Lung microvascular endothelial cell (primary cell): ENCODE results near the gene SIRT7. TPM values are rescaled to one million over a fixed set of nuclear protein-coding genes. Genes with fewer than 3 reads are reported as not detected.
"Not testable (repeated sequence)": the region's sequence is repeated elsewhere in the genome, so short reads cannot be mapped to it uniquely, and the experiment has no call there.

Experiments used
- DNase-seq, 2 donors: peaks; one replicate each; pipeline versions ENCODE4 v3.0.0 to v3.0.0-alpha.2; 2010; ENCODE audit warnings: low read depth in 2 of 2
- total RNA-seq: library from RNA; depleted of rRNA; stranded (reverse); fragments of >200 nt; gene quantifications from 2 replicates; pipeline ENCODE4 v1.2.1, GENCODE V29; 2014

SIRT7 gene
- total RNA-seq, 1 donor from 2014 or later, result 13.1 TPM

GRCh38 chr17:81954131-81955057, 36.4 kb upstream of the SIRT7 start:
- DNase-seq, result no peak

GRCh38 chr17:81953443-81953842, 35.5 kb upstream of the SIRT7 start:
- not testable (repeated sequence) for DNase-seq

GRCh38 chr17:81952792-81953228, 34.8 kb upstream of the SIRT7 start:
- DNase-seq, result no peak

DNA sequence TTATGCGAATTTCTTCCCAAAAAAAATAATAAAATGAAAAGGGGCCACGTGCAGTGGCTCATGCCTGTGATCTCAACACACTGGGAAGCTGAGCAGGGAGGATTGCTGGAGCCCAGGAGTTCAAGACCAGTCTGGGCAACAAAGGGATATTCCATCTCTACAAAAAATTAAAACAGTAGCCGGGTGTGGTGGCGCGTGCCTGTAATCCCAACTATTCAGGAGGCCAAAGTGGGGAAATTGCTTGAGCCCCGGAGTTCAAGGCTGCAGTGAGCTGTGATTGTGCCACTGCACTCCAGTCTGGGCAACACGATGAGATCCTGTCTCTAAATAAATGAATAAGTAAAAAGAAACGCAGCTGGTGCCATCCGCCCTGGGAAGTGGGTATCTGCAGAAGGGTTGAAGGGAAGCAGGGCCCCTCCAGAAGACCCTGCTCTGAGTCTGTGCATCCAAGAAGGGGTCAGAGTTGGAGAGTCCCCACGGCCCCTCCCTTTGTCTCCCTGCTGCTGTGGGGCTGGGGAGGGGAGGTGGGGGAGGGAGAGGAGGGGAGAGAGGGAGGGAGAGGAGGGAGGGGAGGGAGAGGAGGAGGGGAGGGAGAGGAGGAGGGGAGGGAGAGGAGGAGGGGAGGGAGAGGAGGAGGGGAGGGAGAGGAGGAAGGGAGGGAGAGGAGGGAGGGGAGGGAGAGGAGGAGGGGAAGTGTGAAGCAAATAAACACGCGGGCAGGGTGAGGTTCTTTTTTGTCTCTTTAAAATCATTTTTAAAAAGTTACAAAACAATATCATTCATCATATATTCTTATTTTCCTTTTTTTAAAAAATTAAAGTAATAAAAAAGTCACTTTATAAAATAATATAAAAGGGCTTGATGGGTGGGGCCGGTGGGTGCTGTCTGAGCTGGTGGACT, 34.1 kb upstream of the SIRT7 start:
- DNase-seq, result no peak

DNA sequence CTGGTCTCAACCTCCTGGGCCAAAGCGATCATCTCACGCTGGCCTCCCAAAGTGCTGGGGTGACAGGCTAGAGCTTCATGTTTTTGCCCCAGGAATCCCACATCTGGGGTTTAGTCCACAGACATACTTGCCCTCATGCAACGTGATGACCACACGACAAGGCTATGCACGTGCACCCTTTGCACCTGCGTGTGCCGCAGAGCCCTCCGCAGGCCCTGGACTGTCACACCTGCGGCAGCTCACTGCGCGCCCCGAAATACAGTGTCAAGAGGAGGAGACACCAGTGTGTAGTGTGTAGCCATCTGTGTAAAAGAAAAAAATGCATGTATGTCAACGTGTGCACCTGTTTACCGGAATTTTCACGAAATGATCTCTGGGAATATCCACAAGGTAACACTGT, 32.5 kb upstream of the SIRT7 start:
- DNase-seq, result no peak

- no peak for DNase-seq
Observed at GRCh38 chr17:81948635-81949378, 30.8 kb upstream of the SIRT7 start.

DNA sequence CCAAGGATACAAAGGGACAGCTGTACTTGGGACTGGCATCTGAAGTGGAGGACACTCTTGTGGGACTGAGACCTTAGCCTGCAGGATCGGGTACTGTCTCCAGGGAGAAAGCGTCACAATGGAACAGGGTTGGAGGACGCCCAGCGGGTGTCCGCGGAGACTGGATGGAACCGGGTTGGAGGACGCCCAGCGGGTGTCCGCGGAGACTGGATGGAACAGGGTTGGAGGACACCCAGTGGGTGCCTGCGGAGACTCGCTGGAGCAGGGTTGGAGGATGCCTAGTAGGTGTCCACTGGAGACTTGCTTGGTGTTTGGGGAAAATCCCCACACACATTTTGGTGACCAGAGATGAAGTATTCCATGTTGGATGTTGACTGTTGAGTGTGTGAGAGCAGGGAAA, 29.2 kb upstream of the SIRT7 start, which contains the start of gene MYADML2:
TSS of gene MYADML2 (minus strand) at position 45 of the 400 bp plus-strand sequence. CDS start 5,492 bp downstream, outside the sequence.
- no peak for DNase-seq

DNA sequence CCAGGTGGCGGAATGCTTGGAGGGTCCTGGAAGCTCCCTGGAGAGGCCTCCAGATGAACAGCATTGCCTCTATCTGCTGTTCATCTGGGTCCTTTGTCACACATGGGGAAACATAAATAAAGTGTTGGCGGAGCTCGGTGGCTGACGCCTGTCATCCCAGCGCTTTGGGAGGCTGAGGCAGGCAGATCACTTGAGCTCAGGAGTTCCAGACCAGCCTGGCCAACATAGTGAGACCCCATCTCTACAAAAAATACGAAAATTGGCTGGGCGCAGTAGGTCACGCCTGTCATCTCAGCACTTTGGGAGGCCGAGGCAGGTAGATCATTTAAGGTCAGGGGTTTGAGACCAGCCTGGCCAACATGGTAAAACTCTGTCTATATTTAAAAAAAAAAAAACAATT, 26.9 kb upstream of the SIRT7 start:
- no peak for DNase-seq

DNA sequence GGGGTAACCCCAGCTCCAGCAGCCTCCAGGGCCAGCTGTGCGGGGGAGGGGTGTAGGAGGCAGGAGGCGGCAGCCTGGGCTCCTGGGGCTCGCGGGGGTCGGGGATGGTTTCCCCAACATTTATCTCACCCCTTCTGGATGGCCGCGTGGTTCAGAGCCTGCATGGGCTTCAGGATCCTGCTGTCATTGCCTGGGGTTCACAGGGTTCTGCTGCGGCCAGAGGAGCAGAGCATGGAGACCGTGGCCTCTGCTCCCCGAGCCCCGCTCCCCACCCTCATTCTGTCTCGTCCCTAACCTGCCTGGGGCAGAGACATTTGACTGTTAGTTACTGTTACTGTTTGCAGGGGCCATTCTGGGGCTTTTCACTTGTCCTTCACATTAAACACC, 24.2 kb upstream of the SIRT7 start:
- no peak for DNase-seq

GRCh38 chr17:81941484-81942166, 23.6 kb upstream of the SIRT7 start:
- no peak for DNase-seq

GRCh38 chr17:81940538-81941483, 22.8 kb upstream of the SIRT7 start:
- no peak for DNase-seq

- no peak for DNase-seq
Observed at GRCh38 chr17:81939881-81940385, 22.0 kb upstream of the SIRT7 start.

GRCh38 chr17:81939218-81939617, 21.2 kb upstream of the SIRT7 start:
- no peak for DNase-seq

- DNase-seq, result no peak
Observed at GRCh38 chr17:81935709-81936084, 17.7 kb upstream of the SIRT7 start.

DNA sequence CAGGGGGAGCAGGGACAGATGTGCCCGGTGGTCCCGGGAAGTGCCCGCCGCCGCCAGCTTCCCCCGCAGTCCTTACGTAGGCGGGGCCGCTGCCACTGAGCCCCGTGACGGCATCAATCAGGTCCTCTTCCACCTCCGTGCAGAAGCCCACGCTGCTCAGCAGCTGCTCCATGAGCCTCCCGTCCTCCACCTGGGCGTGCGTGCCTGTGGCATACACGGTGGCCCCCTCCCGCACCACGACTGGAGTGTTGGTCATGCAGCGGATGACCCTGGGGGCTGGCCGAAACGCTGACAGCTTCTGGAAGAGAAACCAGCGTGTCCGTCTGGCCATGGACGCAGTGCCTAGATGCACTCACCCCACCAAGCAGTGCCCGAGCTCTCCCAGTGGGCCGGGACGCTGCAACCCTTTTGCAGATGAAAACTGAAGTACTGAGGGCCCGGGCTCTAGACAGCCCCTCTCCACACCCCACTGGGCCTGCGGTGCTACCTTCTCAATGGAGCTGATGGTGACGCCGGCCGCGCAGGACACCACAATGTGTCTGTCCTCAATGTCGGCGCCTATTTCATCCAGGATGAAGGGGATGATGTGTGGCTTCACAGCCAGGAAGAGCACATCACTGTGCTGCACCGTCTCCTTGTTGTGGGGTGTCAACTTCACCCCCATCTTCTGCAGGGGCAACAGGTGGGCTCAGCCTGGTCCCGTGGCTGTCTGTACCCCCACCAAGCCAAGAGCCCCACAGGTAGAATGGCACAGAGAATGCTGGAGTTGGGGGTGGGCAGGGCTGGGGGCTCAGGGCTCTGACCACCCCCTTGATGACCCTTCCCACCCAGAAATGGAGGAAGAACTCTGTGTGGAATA, 17.1 kb upstream of the SIRT7 start:
- DNase-seq, result no peak

GRCh38 chr17:81934098-81934757, 16.3 kb upstream of the SIRT7 start:
- DNase-seq, result no peak

- no peak for DNase-seq
Observed at GRCh38 chr17:81933178-81933699, 15.3 kb upstream of the SIRT7 start.
